ENCODE results near the gene ZBTB43.

DNA sequence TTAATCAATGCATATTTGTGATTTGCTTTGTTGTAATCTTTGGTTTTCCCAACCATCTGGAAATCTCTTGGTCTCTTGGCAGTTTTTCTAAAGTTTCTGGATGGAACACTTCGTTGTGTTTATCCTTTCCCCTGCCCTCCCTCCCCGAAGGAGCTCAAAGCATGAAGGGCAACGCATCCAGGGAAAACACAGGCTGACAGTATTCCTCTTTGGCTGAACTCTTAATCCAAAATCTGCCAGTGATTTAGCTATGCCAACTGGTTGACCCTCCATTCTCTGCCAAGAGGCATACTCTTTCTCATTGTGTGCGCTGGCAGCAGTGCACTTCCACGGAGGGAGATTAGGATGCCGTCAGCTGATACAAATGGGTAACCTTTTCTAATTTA is 76.1 kb downstream of the ZBTB43 start:
- TF ChIP-seq POLR2A (IDR thresholded peaks at IDR 0.05), result no peak
- TF ChIP-seq, protein P1, sequence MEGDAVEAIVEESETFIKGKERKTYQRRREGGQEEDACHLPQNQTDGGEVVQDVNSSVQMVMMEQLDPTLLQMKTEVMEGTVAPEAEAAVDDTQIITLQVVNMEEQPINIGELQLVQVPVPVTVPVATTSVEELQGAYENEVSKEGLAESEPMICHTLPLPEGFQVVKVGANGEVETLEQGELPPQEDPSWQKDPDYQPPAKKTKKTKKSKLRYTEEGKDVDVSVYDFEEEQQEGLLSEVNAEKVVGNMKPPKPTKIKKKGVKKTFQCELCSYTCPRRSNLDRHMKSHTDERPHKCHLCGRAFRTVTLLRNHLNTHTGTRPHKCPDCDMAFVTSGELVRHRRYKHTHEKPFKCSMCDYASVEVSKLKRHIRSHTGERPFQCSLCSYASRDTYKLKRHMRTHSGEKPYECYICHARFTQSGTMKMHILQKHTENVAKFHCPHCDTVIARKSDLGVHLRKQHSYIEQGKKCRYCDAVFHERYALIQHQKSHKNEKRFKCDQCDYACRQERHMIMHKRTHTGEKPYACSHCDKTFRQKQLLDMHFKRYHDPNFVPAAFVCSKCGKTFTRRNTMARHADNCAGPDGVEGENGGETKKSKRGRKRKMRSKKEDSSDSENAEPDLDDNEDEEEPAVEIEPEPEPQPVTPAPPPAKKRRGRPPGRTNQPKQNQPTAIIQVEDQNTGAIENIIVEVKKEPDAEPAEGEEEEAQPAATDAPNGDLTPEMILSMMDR (IDR thresholded peaks at IDR 0.05), result no peak
- no peak for TF ChIP-seq POLR2AphosphoS5 (IDR thresholded peaks at IDR 0.05)
- no peak for TF ChIP-seq EP300 (IDR thresholded peaks at IDR 0.05)
